ENCODE data around the gene JMY. TPM values are rescaled to one million over a fixed set of nuclear protein-coding genes. Genes with fewer than 3 reads are reported as not detected.
A peak's percentile ranks its signal among the peaks of the same experiment; 100 is the strongest.

JMY gene
- polyA plus RNA-seq, 1 experiment: 7.2 TPM

GRCh38 chr5:79205965-79206364 is 30.0 kb upstream of the JMY start:
- TF ChIP-seq, protein P1, sequence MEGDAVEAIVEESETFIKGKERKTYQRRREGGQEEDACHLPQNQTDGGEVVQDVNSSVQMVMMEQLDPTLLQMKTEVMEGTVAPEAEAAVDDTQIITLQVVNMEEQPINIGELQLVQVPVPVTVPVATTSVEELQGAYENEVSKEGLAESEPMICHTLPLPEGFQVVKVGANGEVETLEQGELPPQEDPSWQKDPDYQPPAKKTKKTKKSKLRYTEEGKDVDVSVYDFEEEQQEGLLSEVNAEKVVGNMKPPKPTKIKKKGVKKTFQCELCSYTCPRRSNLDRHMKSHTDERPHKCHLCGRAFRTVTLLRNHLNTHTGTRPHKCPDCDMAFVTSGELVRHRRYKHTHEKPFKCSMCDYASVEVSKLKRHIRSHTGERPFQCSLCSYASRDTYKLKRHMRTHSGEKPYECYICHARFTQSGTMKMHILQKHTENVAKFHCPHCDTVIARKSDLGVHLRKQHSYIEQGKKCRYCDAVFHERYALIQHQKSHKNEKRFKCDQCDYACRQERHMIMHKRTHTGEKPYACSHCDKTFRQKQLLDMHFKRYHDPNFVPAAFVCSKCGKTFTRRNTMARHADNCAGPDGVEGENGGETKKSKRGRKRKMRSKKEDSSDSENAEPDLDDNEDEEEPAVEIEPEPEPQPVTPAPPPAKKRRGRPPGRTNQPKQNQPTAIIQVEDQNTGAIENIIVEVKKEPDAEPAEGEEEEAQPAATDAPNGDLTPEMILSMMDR (IDR thresholded peaks at IDR 0.05; ENCODE audit: low read depth, low read length): no peak
- CTCF ChIA-PET: interaction anchor here (0.6 to 1.7 kb wide), 2 partner anchors 15 to 51 kb away, joined by 4 to 6 read pairs; no protein-coding TSS in a partner anchor
- Histone ChIP-seq H3K9me3 (ENCODE audit: control insufficient read depth, insufficient read depth, low read length) (no peaks in the 10 kb centered on the region), H3K4me3 (ENCODE audit: low read depth, low read length) (no peak overlapping the region), H3K27ac (ENCODE audit: low read depth, low read length) (no peak overlapping the region), H3K27me3 (ENCODE audit: control insufficient read depth, insufficient read depth, low read length) (no peaks in the 10 kb centered on the region)
- POLR2A ChIA-PET: no interaction called here
- no peak for DNase-seq (ENCODE audit: low read depth, low spot score)

DNA sequence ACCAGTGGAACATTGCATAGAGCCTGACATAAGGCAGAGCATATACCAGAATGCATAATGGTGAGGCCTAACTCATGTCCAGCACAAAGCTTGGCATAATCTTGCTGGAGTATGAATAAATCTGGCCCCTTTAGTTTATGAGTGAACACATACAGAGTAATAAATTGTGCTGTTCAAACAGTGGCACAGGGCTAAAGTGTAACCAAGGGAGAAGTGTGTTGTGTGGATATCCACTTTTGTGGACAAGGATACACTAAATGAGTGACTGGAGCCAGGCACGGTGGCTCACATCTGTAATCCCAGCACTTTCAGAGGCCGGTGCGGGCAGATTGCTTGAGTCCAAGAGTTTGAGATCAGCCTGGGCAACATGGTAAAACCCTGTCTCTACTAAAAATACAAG is 29.4 kb upstream of the JMY start:
- Histone ChIP-seq H3K4me3 (ENCODE audit: low read depth, low read length) (no peak overlapping the region), H3K27ac (ENCODE audit: low read depth, low read length) (no peak overlapping the region), H3K27me3 (ENCODE audit: control insufficient read depth, insufficient read depth, low read length) (no peaks in the 10 kb centered on the region), H3K9me3 (ENCODE audit: control insufficient read depth, insufficient read depth, low read length) (no peaks in the 10 kb centered on the region)
- TF ChIP-seq, protein P1 (IDR thresholded peaks at IDR 0.05; ENCODE audit: low read depth, low read length): no peak
- DNase-seq (ENCODE audit: low read depth, low spot score): no peak
- POLR2A ChIA-PET: no interaction called here
- CTCF ChIA-PET: interaction anchor here (0.6 kb wide), 1 partner anchor 16 kb away, joined by 4 read pairs; no protein-coding TSS in a partner anchor

GRCh38 chr5:79209505-79209904 is 26.4 kb upstream of the JMY start:
- ChIA-PET POLR2A (no interaction called here), CTCF (no interaction called here)
- Histone ChIP-seq H3K27ac (ENCODE audit: low read depth, low read length) (no peak overlapping the region), H3K9me3 (ENCODE audit: control insufficient read depth, insufficient read depth, low read length) (no peaks in the 10 kb centered on the region), H3K27me3 (ENCODE audit: control insufficient read depth, insufficient read depth, low read length) (no peaks in the 10 kb centered on the region), H3K4me3 (ENCODE audit: low read depth, low read length) (no peak overlapping the region)
- no peak for DNase-seq (ENCODE audit: low read depth, low spot score)
- TF ChIP-seq, protein P1 (IDR thresholded peaks at IDR 0.05; ENCODE audit: low read depth, low read length): no peak

GRCh38 chr5:79224286-79224984 is 11.5 kb upstream of the JMY start:
- no peak for DNase-seq (ENCODE audit: low read depth, low spot score)

GRCh38 chr5:79225026-79225425 is 10.9 kb upstream of the JMY start:
- H3K27me3 ChIP-seq (ENCODE audit: control insufficient read depth, insufficient read depth, low read length): no peaks in the 10 kb centered on the region
- no peak overlapping the region for H3K4me3 ChIP-seq (ENCODE audit: low read depth, low read length)
- ChIA-PET POLR2A (no interaction called here), CTCF (no interaction called here)
- peak; percentile 32 for DNase-seq (ENCODE audit: low read depth, low spot score)
- H3K27ac ChIP-seq (ENCODE audit: low read depth, low read length): no peak overlapping the region
- TF ChIP-seq, protein P1 (IDR thresholded peaks at IDR 0.05; ENCODE audit: low read depth, low read length): no peak
- H3K9me3 ChIP-seq (ENCODE audit: control insufficient read depth, insufficient read depth, low read length): no peaks in the 10 kb centered on the region

More at GRCh38 chr5:79224286-79224984, 11.5 kb upstream of the JMY start:
- Histone ChIP-seq H3K27me3 (ENCODE audit: control insufficient read depth, insufficient read depth, low read length) (no peaks in the 10 kb centered on the region), H3K27ac (ENCODE audit: low read depth, low read length) (no peak overlapping the region), H3K9me3 (ENCODE audit: control insufficient read depth, insufficient read depth, low read length) (no peaks in the 10 kb centered on the region), H3K4me3 (ENCODE audit: low read depth, low read length) (no peak overlapping the region)
- ChIA-PET POLR2A (no interaction called here), CTCF (no interaction called here)
- TF ChIP-seq, protein P1 (IDR thresholded peaks at IDR 0.05; ENCODE audit: low read depth, low read length): no peak
